ENCODE data around the gene HPCAL4. TPM values are rescaled to one million over a fixed set of nuclear protein-coding genes. Genes with fewer than 3 reads are reported as not detected.

The HPCAL4 gene
- total and polyA plus RNA-seq, 9 of the 15 experiments (the other 6 are each of a cell fraction or from before 2014, with no cell fraction given): 0.01 to 0.04 (median 0.04) TPM; not detected in 4

DNA sequence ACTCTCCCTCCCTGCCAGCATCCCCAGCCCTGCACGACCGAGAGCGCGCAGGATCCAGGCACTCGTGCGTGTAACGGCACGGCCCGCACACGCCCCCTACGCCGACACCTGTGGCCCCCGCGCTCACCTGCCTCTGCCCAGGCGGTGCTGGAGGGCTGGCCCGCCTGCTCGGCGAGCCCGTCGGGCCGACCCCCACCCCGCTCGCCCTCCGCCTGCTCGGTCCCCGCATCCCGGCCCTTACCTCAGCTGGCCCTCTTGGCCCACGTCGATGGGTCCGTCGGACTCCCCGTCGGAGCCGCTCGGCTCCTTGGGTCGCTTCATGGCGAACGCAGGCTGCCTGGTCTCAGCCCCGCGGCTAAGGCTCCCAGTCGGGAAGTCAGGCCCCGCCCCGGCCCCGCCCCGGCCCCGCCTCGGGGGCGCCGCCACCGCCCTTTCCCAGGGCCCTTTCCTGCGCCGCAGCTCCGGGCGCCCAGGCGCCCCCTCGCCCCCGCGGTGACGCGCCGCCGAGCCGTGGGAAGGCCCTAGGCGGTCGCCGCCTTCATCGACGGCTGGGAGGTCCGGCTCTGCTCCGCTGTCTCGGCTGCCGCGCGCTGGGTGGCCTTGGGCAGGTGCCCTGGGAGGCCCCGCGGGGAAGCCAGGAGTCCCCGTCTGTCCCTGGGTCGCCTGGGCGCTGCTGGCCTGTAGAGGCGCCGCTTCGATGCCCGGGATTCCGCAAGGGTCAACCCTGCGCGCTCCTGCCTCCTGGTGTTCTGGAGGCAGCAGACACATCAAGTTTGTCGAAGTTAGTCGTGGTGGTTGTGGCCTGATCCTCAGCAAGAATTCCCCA, 51.7 kb downstream of the HPCAL4 start, which contains the start of gene HEYL (continued):
- TF ChIP-seq CTCFL (IDR thresholded peaks at IDR 0.05; ENCODE audit: borderline replicate concordance, insufficient read depth, low read depth, low read length, poor library complexity, severe bottlenecking) (peak; percentile 55), GATAD2B (IDR thresholded peaks at IDR 0.05; ENCODE audit: borderline replicate concordance) (peak; percentile 73; the same call in 1 of the 2 replicates), HNRNPL (IDR thresholded peaks at IDR 0.05; ENCODE audit: low read depth, low read length) (peak; percentile 67), ELK3 (CRISPR knock-in tag; IDR thresholded peaks at IDR 0.05) (no peak), ZNF609 (CRISPR knock-in tag; IDR thresholded peaks at IDR 0.05; ENCODE audit: borderline replicate concordance) (no peak), STAG1 (CRISPR knock-in tag; IDR thresholded peaks at IDR 0.05; ENCODE audit: borderline replicate concordance) (0 out of 2 replicates have a peak, but pooled peaks have one; percentile 34), ZNF134 (CRISPR knock-in tag; conservative IDR thresholded peaks at IDR 0.05) (no peak), E2F3 (CRISPR knock-in tag; IDR thresholded peaks at IDR 0.05) (peak; percentile 37; the same call in 1 of the 2 replicates)
- TF ChIP-seq, protein P1, sequence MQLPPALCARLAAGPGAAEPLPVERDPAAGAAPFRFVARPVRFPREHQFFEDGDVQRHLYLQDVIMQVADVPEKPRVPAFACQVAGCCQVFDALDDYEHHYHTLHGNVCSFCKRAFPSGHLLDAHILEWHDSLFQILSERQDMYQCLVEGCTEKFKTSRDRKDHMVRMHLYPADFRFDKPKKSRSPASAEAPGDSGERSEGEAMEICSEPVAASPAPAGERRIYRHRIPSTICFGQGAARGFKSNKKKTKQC (CRISPR knock-in tag; IDR thresholded peaks at IDR 0.05): no peak
- TF ChIP-seq, protein P2, sequence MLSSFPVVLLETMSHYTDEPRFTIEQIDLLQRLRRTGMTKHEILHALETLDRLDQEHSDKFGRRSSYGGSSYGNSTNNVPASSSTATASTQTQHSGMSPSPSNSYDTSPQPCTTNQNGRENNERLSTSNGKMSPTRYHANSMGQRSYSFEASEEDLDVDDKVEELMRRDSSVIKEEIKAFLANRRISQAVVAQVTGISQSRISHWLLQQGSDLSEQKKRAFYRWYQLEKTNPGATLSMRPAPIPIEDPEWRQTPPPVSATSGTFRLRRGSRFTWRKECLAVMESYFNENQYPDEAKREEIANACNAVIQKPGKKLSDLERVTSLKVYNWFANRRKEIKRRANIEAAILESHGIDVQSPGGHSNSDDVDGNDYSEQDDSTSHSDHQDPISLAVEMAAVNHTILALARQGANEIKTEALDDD (IDR thresholded peaks at IDR 0.05): 0 out of 2 replicates have a peak, but pooled peaks have one; percentile 23
- TF ChIP-seq, protein P3, sequence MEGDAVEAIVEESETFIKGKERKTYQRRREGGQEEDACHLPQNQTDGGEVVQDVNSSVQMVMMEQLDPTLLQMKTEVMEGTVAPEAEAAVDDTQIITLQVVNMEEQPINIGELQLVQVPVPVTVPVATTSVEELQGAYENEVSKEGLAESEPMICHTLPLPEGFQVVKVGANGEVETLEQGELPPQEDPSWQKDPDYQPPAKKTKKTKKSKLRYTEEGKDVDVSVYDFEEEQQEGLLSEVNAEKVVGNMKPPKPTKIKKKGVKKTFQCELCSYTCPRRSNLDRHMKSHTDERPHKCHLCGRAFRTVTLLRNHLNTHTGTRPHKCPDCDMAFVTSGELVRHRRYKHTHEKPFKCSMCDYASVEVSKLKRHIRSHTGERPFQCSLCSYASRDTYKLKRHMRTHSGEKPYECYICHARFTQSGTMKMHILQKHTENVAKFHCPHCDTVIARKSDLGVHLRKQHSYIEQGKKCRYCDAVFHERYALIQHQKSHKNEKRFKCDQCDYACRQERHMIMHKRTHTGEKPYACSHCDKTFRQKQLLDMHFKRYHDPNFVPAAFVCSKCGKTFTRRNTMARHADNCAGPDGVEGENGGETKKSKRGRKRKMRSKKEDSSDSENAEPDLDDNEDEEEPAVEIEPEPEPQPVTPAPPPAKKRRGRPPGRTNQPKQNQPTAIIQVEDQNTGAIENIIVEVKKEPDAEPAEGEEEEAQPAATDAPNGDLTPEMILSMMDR (IDR thresholded peaks at IDR 0.05 in 2 of 3, conservative IDR thresholded peaks at IDR 0.05 in 1 of 3; ENCODE audit: insufficient read depth in 2 of 3, low read depth in 1 of 3, low read length in 3 of 3): peak; percentile 76 to 98 (median 86)
